ENCODE measurements around the gene MFNG.

The MFNG gene

DNA sequence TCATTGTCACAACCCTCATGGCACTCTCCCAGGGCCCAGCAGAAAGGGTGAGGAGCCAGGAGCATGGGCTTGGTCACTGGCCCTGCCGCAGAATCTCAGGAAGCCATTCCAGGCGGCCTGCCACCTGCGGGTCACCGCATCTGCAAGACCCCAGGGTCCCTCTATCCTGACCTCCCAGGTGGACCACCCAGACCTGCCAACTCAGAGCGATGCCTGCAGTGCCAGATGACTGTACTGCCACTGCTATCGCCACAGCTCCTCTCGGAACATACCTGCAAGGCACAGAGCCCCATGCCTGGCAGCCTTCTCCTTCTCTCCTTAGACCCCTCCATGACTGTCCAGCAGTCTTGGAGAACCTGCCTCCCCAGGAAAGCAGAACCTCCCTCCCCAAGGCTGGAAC lies 32.5 kb downstream of the MFNG start:
- CTCF ChIA-PET = interaction anchor here (0.5 to 6.2 kb wide), 5 partner anchors 10 to 194 kb away, joined by 3 to 273 read pairs (median 20); no protein-coding TSS in a partner anchor
- no peak overlapping the region for H3K27ac ChIP-seq (ENCODE audit: extremely low read depth, low read depth, low read length)

DNA sequence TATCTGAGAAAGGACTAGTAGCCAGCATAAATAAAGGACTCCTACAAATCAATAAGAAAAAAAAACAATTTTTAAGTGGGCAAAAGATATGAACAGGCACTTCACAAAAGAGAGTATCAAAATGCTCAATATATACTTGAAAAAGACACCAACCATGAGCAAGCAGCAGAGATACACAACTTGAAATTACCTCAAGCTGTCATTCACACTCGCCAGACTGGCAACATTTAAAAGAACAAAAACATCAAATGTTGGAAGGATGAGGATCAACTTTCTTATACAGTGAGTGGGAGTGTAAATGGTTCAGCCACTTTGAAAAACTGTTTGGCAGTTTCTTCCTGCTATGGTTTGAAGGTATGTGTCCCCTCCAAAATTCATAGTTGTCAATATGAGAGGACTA lies 35.0 kb downstream of the MFNG start:
- ChIA-PET POLR2A (no interaction called here), CTCF (interaction anchor here (1.5 to 2.6 kb wide), 2 partner anchors 22 to 133 kb away, joined by 4 to 10 read pairs; no protein-coding TSS in a partner anchor)
- Histone ChIP-seq H3K4me3 (ENCODE audit: low read depth, low read length) (no peak overlapping the region), H3K4me1 (ENCODE audit: control insufficient read depth, insufficient read depth, low read length) (0 out of 2 replicates have a peak, but pooled peaks cover 4% of the 10 kb centered on the region), H3K36me3 (ENCODE audit: control insufficient read depth in 2 of 2, insufficient read depth in 1 of 2, low read length in 2 of 2) (no peaks in the 10 kb centered on the region), H3K27ac (ENCODE audit: extremely low read depth, low read depth, low read length) (no peak overlapping the region), H3K9me3 (ENCODE audit: control insufficient read depth, insufficient read depth, low read depth, low read length) (no peaks in the 10 kb centered on the region)
- no peak for TF ChIP-seq INSM2 (tag by site-specific recombination; IDR thresholded peaks at IDR 0.05)
- peak; percentile 61 for TF ChIP-seq SETDB1 (IDR thresholded peaks at IDR 0.05; ENCODE audit: insufficient read length, low read length)

More for the DNA sequence above, 32.5 kb downstream of the MFNG start:
- no peaks in the 10 kb centered on the region for H3K36me3 ChIP-seq (ENCODE audit: control insufficient read depth in 2 of 2, insufficient read depth in 1 of 2, low read length in 2 of 2)
- no peak overlapping the region for H3K4me3 ChIP-seq (ENCODE audit: low read depth, low read length)
- no peak for TF ChIP-seq HOXC10 (CRISPR knock-in tag; IDR thresholded peaks at IDR 0.05)
- TF ChIP-seq ZNF664 (tag by site-specific recombination; IDR thresholded peaks at IDR 0.05) = no peak
- TF ChIP-seq ZSCAN5A (tag by site-specific recombination; IDR thresholded peaks at IDR 0.05) = no peak
- no peak for TF ChIP-seq ZNF350 (tag by site-specific recombination; IDR thresholded peaks at IDR 0.05)
- 0 out of 2 replicates have a peak, but pooled peaks cover 4% of the 10 kb centered on the region for H3K4me1 ChIP-seq (ENCODE audit: control insufficient read depth, insufficient read depth, low read length)
- no peaks in the 10 kb centered on the region for H3K9me3 ChIP-seq (ENCODE audit: control insufficient read depth, insufficient read depth, low read depth, low read length)
- POLR2A ChIA-PET = no interaction called here

DNA sequence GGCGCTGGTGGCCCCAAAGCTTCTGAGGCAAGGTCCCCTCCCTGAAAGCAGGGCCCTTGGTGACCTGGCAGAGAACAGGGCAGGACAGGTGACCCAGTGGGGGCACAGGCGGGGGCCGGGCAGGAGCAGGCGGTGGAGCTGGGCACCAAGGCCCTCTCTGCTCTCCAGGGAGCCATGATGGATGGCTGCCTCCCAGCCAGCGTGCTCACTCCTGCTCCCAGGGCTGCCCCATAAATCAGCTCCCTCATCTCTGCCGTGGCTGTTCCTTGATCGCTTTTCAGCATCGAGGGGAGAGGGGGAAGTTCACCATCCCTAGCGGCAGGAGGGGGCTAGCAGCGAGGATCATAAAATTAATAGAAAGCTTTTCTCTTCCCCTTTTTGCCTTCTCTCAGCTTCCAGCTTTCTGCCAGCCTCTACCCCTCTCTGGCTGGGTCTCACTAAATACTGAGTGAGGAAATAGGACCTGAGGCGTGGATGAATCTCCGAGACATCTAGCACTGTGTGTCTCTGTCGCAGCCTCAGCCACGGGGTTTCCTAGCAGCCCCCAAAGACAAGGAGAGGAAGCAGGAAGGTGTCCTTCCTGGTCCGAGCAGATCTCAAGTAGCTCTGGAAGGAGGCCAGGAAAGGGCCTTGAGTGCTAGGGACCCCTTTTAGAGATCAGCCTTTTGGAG lies 36.7 kb downstream of the MFNG start:
- ChIA-PET POLR2A (interaction anchor here (0.5 kb wide), 1 partner anchor 63 kb away, joined by 3 read pairs; no protein-coding TSS in a partner anchor), CTCF (interaction anchor here (0.5 to 2.6 kb wide), 5 partner anchors 9 to 189 kb away, joined by 3 to 10 read pairs (median 3); no protein-coding TSS in a partner anchor)
- TF ChIP-seq GLIS2 (tag by site-specific recombination; IDR thresholded peaks at IDR 0.05) (0 out of 2 replicates have a peak, but pooled peaks have one; percentile 17), ZIC2 (tag by site-specific recombination; IDR thresholded peaks at IDR 0.05) (peak; percentile 93), ZNF10 (tag by site-specific recombination; IDR thresholded peaks at IDR 0.05) (no peak), ZNF341 (tag by site-specific recombination; IDR thresholded peaks at IDR 0.05; ENCODE audit: low read depth) (peak; percentile 33; the same call in 1 of the 2 replicates), ZNF398 (tag by site-specific recombination; IDR thresholded peaks at IDR 0.05) (peak; percentile 30; the same call in 1 of the 2 replicates)
- TF ChIP-seq, protein P1, sequence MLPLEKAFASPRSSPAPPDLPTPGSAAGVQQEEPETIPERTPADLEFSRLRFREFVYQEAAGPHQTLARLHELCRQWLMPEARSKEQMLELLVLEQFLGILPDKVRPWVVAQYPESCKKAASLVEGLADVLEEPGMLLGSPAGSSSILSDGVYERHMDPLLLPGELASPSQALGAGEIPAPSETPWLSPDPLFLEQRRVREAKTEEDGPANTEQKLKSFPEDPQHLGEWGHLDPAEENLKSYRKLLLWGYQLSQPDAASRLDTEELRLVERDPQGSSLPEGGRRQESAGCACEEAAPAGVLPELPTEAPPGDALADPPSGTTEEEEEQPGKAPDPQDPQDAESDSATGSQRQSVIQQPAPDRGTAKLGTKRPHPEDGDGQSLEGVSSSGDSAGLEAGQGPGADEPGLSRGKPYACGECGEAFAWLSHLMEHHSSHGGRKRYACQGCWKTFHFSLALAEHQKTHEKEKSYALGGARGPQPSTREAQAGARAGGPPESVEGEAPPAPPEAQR (tag by site-specific recombination; IDR thresholded peaks at IDR 0.05) = no peak
- Histone ChIP-seq H3K9me3 (ENCODE audit: control insufficient read depth, insufficient read depth, low read depth, low read length) (no peaks in the 10 kb centered on the region), H3K4me1 (ENCODE audit: control insufficient read depth, insufficient read depth, low read length) (no peaks in the 10 kb centered on the region), H3K4me3 (ENCODE audit: low read depth, low read length) (no peak overlapping the region), H3K27ac (ENCODE audit: extremely low read depth, low read depth, low read length) (no peak overlapping the region), H3K36me3 (ENCODE audit: control insufficient read depth in 2 of 2, insufficient read depth in 1 of 2, low read length in 2 of 2) (no peaks in the 10 kb centered on the region)
